NT2/D1 (cell line): Measurements from ENCODE around the gene GCLC.

ENCODE experiments used
- DNase-seq: peaks from one replicate; pipeline ENCODE4 v3.0.0-alpha.2; 2011; ENCODE audit warnings: low read depth, low spot score
- H3K27me3 ChIP-seq: 2 replicates; pipeline ENCODE4 v1.6.0; 2011; ENCODE audit warnings: mild to moderate bottlenecking; ENCODE audit not compliant: insufficient read length, insufficient read depth
- H3K36me3 ChIP-seq: 2 replicates; pipeline ENCODE4 v1.6.1; 2011; ENCODE audit warnings: mild to moderate bottlenecking, low read length, mixed read lengths; ENCODE audit not compliant: insufficient read depth, insufficient read length
- H3K4me1 ChIP-seq: 2 replicates; pipeline ENCODE4 v1.5.1; 2011; ENCODE audit not compliant: insufficient read depth, insufficient read length
- H3K4me3 ChIP-seq: 2 replicates; pipeline ENCODE4 v1.5.1; 2011; ENCODE audit warnings: low read depth; ENCODE audit not compliant: insufficient read length
- H3K9ac ChIP-seq: 2 replicates; pipeline ENCODE4 v1.6.0; 2011; ENCODE audit warnings: low read depth; ENCODE audit not compliant: insufficient read length
- H3K9me3 ChIP-seq: 2 replicates; pipeline ENCODE4 v1.5.1; 2011; ENCODE audit warnings: mild to moderate bottlenecking, low read length; ENCODE audit not compliant: insufficient read depth
- SUZ12 ChIP-seq: IDR thresholded peaks from 2 replicates; pipeline ENCODE4 v1.6.1; 2011; ENCODE audit not compliant: insufficient read length, insufficient read depth; ENCODE audit errors: extremely low read depth
- YY1 ChIP-seq: IDR thresholded peaks from 2 replicates; pipeline ENCODE4 v1.6.1; 2011; ENCODE audit not compliant: insufficient read length, insufficient read depth
- ZNF274 ChIP-seq: IDR thresholded peaks from 2 replicates; pipeline ENCODE4 v1.6.1; 2011; ENCODE audit warnings: mild to moderate bottlenecking, low read depth, low read length

Gene GCLC

DNA sequence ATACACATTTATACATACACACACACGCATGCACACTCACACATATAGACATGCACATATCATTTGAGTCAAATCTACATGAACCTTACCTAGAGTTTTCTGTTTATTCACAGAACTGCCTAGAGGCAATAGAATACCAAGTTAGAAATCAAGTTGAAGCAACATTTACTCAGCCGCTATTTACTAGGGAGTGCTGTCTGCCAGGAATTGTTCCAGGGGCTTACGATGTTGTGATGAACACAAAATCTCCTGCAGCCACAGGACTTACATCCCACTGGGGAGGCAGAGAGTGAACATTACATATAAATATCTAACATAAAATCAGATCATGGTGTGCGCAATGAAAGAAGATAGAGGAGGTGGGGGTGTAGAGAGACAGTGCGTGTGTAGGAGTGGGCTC is 80.4 kb downstream of the GCLC start:
- Histone ChIP-seq H3K36me3 (no peaks in the 10 kb centered on the region), H3K4me1 (no peaks in the 10 kb centered on the region), H3K27me3 (no peaks in the 10 kb centered on the region), H3K9ac (no peak overlapping the region), H3K4me3 (no peak overlapping the region), H3K9me3 (no peaks in the 10 kb centered on the region)
- DNase-seq: no peak
- TF ChIP-seq SUZ12: no peak
- no peak for TF ChIP-seq YY1
- no peak for TF ChIP-seq ZNF274

DNA sequence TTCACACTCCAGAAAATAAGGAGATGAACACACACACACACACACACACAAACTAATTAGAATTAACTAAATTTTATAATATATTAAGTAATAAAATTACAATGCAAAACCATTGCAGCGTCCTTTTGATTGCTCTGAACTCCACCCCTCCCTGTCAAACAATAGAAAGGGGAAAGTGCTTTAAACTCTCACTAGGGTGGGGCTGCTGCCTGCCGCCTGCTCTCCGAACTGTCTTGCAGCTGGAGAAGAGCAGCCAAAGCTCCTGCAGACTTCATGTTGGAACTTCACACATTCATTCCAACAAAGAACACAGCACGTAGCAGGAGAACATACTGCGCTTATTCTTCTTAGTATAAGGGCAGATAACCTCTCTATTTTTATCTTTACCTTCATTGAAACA is 83.2 kb downstream of the GCLC start:
- Histone ChIP-seq H3K27me3 (no peaks in the 10 kb centered on the region), H3K9ac (no peak overlapping the region), H3K9me3 (no peaks in the 10 kb centered on the region), H3K4me1 (no peaks in the 10 kb centered on the region), H3K4me3 (no peak overlapping the region), H3K36me3 (no peaks in the 10 kb centered on the region)
- TF ChIP-seq YY1: no peak
- TF ChIP-seq ZNF274: no peak
- DNase-seq: no peak

DNA sequence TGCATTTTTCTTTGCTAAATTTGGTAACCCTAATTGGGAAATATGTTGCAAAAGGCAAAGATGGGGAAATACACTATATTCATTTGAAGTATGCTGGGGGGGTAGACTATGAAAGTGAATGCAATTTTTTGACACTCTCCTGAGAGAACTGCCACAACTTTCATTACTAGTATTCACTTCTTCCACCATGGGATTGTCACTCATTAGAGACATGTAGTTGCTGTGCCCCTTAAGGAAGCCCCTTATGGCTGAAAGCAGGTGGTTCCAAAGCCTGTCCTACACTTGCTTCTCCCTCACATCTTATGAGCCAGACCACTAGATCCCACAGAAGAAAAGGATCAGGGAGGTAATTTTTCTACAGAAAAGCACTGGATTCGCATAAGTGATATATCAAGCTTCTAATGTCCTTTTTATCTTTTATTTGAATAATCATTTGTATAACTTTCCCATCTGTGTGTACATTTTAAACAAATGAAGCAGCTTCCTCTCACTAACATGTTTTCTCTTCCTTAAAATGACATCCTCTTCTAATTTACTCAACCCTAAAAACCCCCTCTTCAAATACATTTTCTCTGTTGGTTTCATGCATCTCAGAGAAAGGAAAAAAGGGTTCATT is 83.8 kb downstream of the GCLC start:
- H3K36me3 ChIP-seq: no peaks in the 10 kb centered on the region
- H3K27me3 ChIP-seq: no peaks in the 10 kb centered on the region
- H3K9me3 ChIP-seq: no peaks in the 10 kb centered on the region
- no peak overlapping the region for H3K9ac ChIP-seq
- H3K4me1 ChIP-seq: no peaks in the 10 kb centered on the region
- TF ChIP-seq SUZ12 (no peak), YY1 (no peak)
- no peak overlapping the region for H3K4me3 ChIP-seq
- no peak for DNase-seq

DNA sequence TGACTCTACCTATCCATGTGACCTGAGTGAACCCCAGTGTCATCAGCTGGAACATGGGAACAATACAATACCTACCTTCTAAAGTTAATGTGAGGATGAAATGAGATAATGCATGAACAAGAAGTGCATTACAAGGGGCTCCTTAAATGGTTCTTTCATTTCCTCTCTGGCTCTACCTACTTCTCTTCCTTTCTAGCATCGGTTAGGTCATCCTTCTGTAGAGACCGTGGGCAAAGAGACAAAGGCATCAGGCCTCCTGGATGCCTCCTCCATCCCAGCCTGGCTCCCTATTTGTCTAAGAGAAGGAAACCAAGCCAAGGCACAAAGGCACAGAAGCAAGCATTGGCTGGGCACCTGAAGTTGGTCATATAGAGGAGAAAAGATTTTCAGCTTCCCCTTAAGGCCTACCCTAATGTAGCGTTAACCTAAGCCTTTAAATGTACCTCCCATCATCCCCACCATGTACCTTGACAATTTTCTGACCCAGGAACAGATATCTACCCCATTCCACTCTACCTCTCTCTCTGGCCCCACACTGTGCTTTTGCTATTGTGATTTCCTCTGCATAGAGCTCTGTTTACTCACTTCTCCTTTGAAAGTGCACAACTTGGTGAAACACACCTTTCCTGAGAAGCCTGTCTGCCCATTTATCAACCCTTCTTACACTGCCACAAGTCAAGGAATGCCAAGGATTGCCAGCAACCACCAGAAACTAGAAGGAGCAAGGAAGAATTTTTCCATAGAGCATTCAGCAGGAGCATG is 86.6 kb downstream of the GCLC start:
- Histone ChIP-seq H3K9ac (no peak overlapping the region), H3K9me3 (no peaks in the 10 kb centered on the region), H3K27me3 (no peaks in the 10 kb centered on the region), H3K36me3 (no peaks in the 10 kb centered on the region), H3K4me3 (no peak overlapping the region), H3K4me1 (no peaks in the 10 kb centered on the region)
- DNase-seq: no peak
- TF ChIP-seq YY1 (no peak), ZNF274 (no peak), SUZ12 (no peak)

DNA sequence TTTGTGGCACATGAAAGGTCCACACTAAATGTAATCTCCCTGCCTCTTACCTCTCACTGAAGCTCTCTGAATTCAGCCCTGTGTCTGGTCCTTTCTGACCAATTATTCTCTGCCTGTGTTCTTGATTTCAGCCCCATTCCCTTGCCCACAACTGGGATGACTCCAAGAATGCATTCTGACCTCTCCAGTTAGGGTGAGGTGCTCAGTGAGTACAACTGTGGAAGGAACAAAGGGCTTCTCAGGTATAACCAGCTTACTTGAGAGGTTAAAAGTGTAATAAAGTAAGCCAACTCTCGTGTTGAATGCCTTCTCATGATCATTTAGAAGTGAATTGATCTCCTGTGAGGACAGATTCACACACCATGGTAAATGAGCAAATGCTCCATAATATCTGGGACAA is 88.1 kb downstream of the GCLC start:
- H3K4me3 ChIP-seq: no peak overlapping the region
- TF ChIP-seq SUZ12 (no peak), ZNF274 (no peak), YY1 (no peak)
- no peaks in the 10 kb centered on the region for H3K4me1 ChIP-seq
- no peaks in the 10 kb centered on the region for H3K9me3 ChIP-seq
- no peaks in the 10 kb centered on the region for H3K27me3 ChIP-seq
- DNase-seq: no peak
- no peaks in the 10 kb centered on the region for H3K36me3 ChIP-seq
- no peak overlapping the region for H3K9ac ChIP-seq

DNA sequence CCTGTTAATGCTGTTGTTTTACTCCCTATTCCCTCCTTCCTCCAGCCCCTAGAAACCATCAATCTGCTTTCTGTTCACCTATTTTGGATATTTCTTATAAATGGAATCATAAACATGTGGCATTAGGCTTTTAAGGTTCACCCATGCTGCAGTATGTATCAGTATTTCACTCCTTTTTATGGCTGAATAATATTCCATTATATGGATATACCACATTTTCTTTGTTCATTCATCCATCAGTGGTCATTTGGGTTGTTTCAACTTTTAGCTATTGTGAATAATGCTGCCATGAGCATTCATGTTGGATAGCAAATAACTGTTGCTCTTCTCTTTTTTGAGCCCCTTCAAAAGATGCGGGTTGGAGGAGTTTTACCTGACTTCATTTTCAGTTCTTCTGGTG is 89.2 kb downstream of the GCLC start:
- Histone ChIP-seq H3K9ac (no peak overlapping the region), H3K27me3 (no peaks in the 10 kb centered on the region), H3K36me3 (no peaks in the 10 kb centered on the region), H3K4me1 (no peaks in the 10 kb centered on the region), H3K4me3 (no peak overlapping the region), H3K9me3 (no peaks in the 10 kb centered on the region)
- TF ChIP-seq ZNF274 (no peak), SUZ12 (no peak), YY1 (no peak)
- DNase-seq: no peak

DNA sequence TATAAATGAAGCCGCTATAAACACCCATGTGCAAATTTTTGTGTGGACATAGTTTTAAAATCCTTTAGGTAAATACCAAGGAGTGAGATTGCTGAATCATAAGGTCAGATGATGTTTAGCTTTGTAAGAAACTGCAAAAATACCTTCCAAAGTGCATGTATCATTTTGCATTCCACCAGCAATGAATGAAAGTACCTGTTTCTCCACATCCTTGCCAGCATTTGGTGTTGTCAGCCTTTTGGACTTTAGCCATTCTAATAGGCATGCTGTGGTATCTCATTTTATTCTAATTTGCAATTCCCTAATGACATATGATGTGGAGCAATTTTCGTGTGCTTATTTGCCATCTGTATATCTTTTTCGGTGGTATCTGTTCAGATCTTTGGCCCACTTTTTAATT is 93.7 kb downstream of the GCLC start:
- no peaks in the 10 kb centered on the region for H3K4me1 ChIP-seq
- no peaks in the 10 kb centered on the region for H3K9me3 ChIP-seq
- no peak overlapping the region for H3K4me3 ChIP-seq
- no peaks in the 10 kb centered on the region for H3K27me3 ChIP-seq
- DNase-seq: no peak
- H3K36me3 ChIP-seq: no peaks in the 10 kb centered on the region
- H3K9ac ChIP-seq: no peak overlapping the region
- TF ChIP-seq SUZ12: no peak
- no peak for TF ChIP-seq YY1
- no peak for TF ChIP-seq ZNF274

DNA sequence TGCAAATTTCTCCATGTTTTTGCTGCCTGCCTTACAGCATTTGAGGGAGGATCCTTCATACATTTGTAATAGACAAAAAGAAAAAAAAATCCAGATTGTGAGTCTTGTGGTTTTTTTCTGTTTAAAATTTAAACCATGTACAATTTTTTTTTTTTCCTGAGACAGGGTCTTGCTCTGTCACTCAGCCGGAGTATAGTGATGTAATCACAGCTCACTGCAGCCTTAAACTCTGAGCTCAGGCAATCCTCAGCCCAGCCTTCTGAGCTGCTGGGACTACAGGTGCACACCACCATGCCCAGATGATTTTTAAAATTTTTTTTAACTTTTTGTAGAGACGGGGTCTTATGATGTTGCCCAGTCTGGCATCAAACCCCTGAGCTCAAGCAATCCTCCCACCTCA is 97.0 kb downstream of the GCLC start:
- no peak for DNase-seq
- H3K9ac ChIP-seq: no peak overlapping the region
- no peaks in the 10 kb centered on the region for H3K27me3 ChIP-seq

More for the DNA sequence above, 97.0 kb downstream of the GCLC start:
- H3K4me3 ChIP-seq: no peak overlapping the region
- TF ChIP-seq ZNF274 (no peak), SUZ12 (no peak), YY1 (no peak)
- H3K36me3 ChIP-seq: no peaks in the 10 kb centered on the region
- H3K4me1 ChIP-seq: no peaks in the 10 kb centered on the region
- no peaks in the 10 kb centered on the region for H3K9me3 ChIP-seq
